Measurements from ENCODE around the gene MST1.

DNA sequence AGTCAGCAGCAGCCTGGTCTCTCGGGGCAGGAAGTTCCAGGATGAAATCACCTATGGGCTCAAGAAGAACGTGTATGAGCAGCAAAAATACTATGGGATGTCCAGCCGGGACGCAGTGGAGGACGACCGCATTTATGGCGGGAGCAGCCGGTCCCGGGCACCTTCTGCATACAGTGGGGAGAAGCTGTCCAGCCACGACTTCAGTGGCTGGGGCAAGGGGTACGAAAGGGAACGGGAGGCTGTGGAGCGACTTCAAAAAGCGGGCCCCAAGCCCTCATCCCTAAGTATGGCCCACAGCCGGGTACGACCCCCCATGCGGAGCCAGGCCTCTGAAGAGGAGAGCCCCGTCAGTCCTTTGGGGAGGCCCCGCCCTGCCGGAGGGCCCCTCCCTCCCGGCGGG is 27.3 kb downstream of the MST1 start:
- TF ChIP-seq, protein P1, sequence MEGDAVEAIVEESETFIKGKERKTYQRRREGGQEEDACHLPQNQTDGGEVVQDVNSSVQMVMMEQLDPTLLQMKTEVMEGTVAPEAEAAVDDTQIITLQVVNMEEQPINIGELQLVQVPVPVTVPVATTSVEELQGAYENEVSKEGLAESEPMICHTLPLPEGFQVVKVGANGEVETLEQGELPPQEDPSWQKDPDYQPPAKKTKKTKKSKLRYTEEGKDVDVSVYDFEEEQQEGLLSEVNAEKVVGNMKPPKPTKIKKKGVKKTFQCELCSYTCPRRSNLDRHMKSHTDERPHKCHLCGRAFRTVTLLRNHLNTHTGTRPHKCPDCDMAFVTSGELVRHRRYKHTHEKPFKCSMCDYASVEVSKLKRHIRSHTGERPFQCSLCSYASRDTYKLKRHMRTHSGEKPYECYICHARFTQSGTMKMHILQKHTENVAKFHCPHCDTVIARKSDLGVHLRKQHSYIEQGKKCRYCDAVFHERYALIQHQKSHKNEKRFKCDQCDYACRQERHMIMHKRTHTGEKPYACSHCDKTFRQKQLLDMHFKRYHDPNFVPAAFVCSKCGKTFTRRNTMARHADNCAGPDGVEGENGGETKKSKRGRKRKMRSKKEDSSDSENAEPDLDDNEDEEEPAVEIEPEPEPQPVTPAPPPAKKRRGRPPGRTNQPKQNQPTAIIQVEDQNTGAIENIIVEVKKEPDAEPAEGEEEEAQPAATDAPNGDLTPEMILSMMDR (IDR thresholded peaks at IDR 0.05): no peak
- TF ChIP-seq POLR2A (IDR thresholded peaks at IDR 0.05) (no peak), POLR2AphosphoS5 (IDR thresholded peaks at IDR 0.05) (no peak)

Data from transverse colon (tissue), 4 donors.